Right atrium auricular region (tissue), 2 donors: ENCODE results near the gene LAMC2. TPM values are rescaled to one million over a fixed set of nuclear protein-coding genes. Genes with fewer than 3 reads are reported as not detected.

Experiments
- DNase-seq: peaks from one replicate; pipeline ENCODE4 v3.0.0-alpha.2; 2019; ENCODE audit warnings: low spot score
- H3K27ac ChIP-seq, 2 donors: fragments of 200-600 bp; sonication (generic); 1 replicate in 1 of 2; 2 replicates in 1 of 2; pipeline ENCODE4 v1.5.1; 2016 to 2019
- H3K27me3 ChIP-seq, 2 donors: fragments of 200-600 bp; sonication (generic); one replicate each; pipeline versions ENCODE4 v1.5.1 to v1.6.0; 2017 to 2019
- H3K36me3 ChIP-seq: fragments of 200-600 bp; sonication (generic); one replicate; pipeline ENCODE4 v1.5.1; 2016
- H3K4me1 ChIP-seq, 2 donors: fragments of 200-600 bp; sonication (generic); one replicate each; pipeline versions ENCODE4 v1.5.1 to v1.6.0; 2017 to 2019
- H3K4me3 ChIP-seq, 2 donors: fragments of 200-600 bp; sonication (generic); 1 replicate in 1 of 2; 2 replicates in 1 of 2; pipeline ENCODE4 v1.5.1; 2017 to 2019; ENCODE audit warnings: mild to moderate bottlenecking in 1 of 2, moderate library complexity in 1 of 2
- H3K9me3 ChIP-seq, 2 donors: fragments of 200-600 bp; sonication (generic); one replicate each; pipeline ENCODE4 v1.5.1; 2019
- total RNA-seq, 2 donors: library from RNA; depleted of rRNA; stranded (reverse); fragments of >200 nt; gene quantifications; one replicate each; pipeline ENCODE4 v1.1.0, GENCODE V29; 2016
- TF ChIP-seq, protein P1 (sequence below), 2 donors: fragments of 200-600 bp; sonication (generic); IDR thresholded peaks; one replicate each; pipeline ENCODE4 v1.5.1; 2019; ENCODE audit warnings: antibody characterized with exemption in 2 of 2

LAMC2 gene
- total RNA-seq, 2 donors from 2014 or later: 2.6 to 4.9 TPM

GRCh38 chr1:183194527-183195141 lies 8.6 kb downstream of the LAMC2 start:
- H3K27ac ChIP-seq: no peak overlapping the region
- H3K9me3 ChIP-seq: no peaks in the 10 kb centered on the region
- DNase-seq: no peak
- H3K36me3 ChIP-seq: no peaks in the 10 kb centered on the region
- H3K27me3 ChIP-seq: no peaks in the 10 kb centered on the region
- TF ChIP-seq, protein P1, sequence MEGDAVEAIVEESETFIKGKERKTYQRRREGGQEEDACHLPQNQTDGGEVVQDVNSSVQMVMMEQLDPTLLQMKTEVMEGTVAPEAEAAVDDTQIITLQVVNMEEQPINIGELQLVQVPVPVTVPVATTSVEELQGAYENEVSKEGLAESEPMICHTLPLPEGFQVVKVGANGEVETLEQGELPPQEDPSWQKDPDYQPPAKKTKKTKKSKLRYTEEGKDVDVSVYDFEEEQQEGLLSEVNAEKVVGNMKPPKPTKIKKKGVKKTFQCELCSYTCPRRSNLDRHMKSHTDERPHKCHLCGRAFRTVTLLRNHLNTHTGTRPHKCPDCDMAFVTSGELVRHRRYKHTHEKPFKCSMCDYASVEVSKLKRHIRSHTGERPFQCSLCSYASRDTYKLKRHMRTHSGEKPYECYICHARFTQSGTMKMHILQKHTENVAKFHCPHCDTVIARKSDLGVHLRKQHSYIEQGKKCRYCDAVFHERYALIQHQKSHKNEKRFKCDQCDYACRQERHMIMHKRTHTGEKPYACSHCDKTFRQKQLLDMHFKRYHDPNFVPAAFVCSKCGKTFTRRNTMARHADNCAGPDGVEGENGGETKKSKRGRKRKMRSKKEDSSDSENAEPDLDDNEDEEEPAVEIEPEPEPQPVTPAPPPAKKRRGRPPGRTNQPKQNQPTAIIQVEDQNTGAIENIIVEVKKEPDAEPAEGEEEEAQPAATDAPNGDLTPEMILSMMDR (IDR thresholded peaks at IDR 0.05): no peak
- no peak overlapping the region for H3K4me3 ChIP-seq
- peaks cover 0 to 5% of the 10 kb centered on the region in 2 donors for H3K4me1 ChIP-seq

DNA sequence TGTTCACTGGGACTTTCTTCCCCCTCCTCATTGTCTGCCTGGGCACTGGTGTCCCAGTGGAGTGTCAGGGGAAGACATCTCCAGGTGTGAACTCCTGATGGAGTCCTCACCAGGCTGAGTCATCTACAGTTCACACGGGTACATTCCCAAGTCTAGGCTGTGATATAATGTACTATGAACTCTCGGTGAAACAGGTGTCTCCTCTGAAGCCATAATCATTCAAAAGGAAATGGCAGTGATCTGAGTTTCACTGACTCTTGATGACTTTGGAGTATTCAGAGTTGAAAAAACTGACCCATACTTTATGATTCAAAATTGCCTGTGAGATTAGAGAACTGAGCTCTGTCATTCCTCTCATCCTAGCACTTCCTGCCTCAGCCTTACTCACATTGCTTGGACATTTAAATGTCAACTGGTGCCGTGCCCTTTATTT lies 9.1 kb downstream of the LAMC2 start:
- TF ChIP-seq, protein P1 (IDR thresholded peaks at IDR 0.05): no peak
- H3K4me1 ChIP-seq: peaks cover 0 to 5% of the 10 kb centered on the region in 2 donors
- no peaks in the 10 kb centered on the region for H3K9me3 ChIP-seq
- H3K4me3 ChIP-seq: no peak overlapping the region
- no peaks in the 10 kb centered on the region for H3K27me3 ChIP-seq
- H3K36me3 ChIP-seq: no peaks in the 10 kb centered on the region
- H3K27ac ChIP-seq: no peak overlapping the region
- DNase-seq: no peak

DNA sequence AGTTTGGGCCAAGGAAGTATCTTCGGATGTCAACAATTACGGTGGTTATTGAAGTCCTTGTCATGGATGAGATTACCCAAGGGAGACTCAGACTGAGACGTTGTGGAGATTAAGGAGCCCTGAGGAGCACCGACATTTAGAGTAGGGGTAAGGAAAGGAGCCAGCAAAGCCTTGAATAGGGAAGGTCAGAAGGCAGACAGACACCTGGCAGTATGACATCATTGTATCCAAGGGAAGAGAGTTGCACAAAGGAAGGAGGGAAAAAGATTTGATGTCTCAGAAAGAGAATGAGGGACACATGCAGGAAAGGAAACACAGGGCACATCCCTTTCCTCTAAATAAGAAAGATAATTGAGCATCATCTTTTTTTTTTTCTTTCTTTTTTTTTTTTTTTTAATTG lies 11.7 kb downstream of the LAMC2 start:
- Histone ChIP-seq H3K27ac (no peak overlapping the region), H3K9me3 (no peaks in the 10 kb centered on the region), H3K27me3 (no peaks in the 10 kb centered on the region), H3K4me3 (no peak overlapping the region), H3K4me1 (peaks cover 0 to 5% of the 10 kb centered on the region in 2 donors), H3K36me3 (no peaks in the 10 kb centered on the region)
- TF ChIP-seq, protein P1 (IDR thresholded peaks at IDR 0.05): no peak
- no peak for DNase-seq

- Histone ChIP-seq H3K4me3 (no peak overlapping the region), H3K27ac (no peak overlapping the region), H3K36me3 (no peaks in the 10 kb centered on the region), H3K4me1 (peaks cover 0 to 5% of the 10 kb centered on the region in 2 donors), H3K27me3 (no peaks in the 10 kb centered on the region), H3K9me3 (no peaks in the 10 kb centered on the region)
- DNase-seq: no peak
- TF ChIP-seq, protein P1 (IDR thresholded peaks at IDR 0.05): no peak
Observed at GRCh38 chr1:183198463-183198862, 12.4 kb downstream of the LAMC2 start.

- TF ChIP-seq, protein P1 (IDR thresholded peaks at IDR 0.05): no peak
- no peak overlapping the region for H3K27ac ChIP-seq
- DNase-seq: no peak
Observed at GRCh38 chr1:183199304-183199703, 13.2 kb downstream of the LAMC2 start.

GRCh38 chr1:183200451-183200850 lies 14.4 kb downstream of the LAMC2 start:
- Histone ChIP-seq H3K27me3 (no peaks in the 10 kb centered on the region), H3K27ac (no peak overlapping the region), H3K4me3 (no peak overlapping the region), H3K9me3 (no peaks in the 10 kb centered on the region), H3K4me1 (no peaks in the 10 kb centered on the region), H3K36me3 (no peaks in the 10 kb centered on the region)
- DNase-seq: no peak
- TF ChIP-seq, protein P1 (IDR thresholded peaks at IDR 0.05): no peak

More at GRCh38 chr1:183199304-183199703, 13.2 kb downstream of the LAMC2 start:
- Histone ChIP-seq H3K4me1 (peaks cover 0 to 5% of the 10 kb centered on the region in 2 donors), H3K4me3 (no peak overlapping the region), H3K36me3 (no peaks in the 10 kb centered on the region), H3K27me3 (no peaks in the 10 kb centered on the region), H3K9me3 (no peaks in the 10 kb centered on the region)
